GM12864 (cell line): ENCODE data around the gene SNX32.
A peak's percentile ranks its signal among the peaks of the same experiment; 100 is the strongest.

Experiments used
- DNase-seq: peaks from one replicate; pipeline ENCODE4 v3.0.0-alpha.2; 2011; ENCODE audit warnings: low read depth
- H3K4me3 ChIP-seq: 2 replicates; pipeline ENCODE4 v1.5.1; 2011; ENCODE audit warnings: mild to moderate bottlenecking, low read depth, low read length, control low read depth
- CTCF ChIP-seq: IDR thresholded peaks from 2 replicates; pipeline ENCODE4 v1.5.1; 2011; ENCODE audit warnings: low read depth, mild to moderate bottlenecking, moderate library complexity, low read length, control low read depth, inconsistent platforms; ENCODE audit errors: missing control alignments

SNX32 gene

GRCh38 chr11:65801153-65801987 is 32.4 kb upstream of the SNX32 start:
- TF ChIP-seq CTCF, result no peak
- no peak for DNase-seq

GRCh38 chr11:65802841-65803240 is 30.9 kb upstream of the SNX32 start:
- DNase-seq, result peak; percentile 82
- no peak for TF ChIP-seq CTCF
- no peak overlapping the region for H3K4me3 ChIP-seq

More at GRCh38 chr11:65801153-65801987, 32.4 kb upstream of the SNX32 start:
- H3K4me3 ChIP-seq, result no peak overlapping the region

GRCh38 chr11:65803797-65804492 is 29.8 kb upstream of the SNX32 start:
- H3K4me3 ChIP-seq, result no peak overlapping the region
- TF ChIP-seq CTCF, result no peak
- DNase-seq, result no peak

GRCh38 chr11:65806979-65807378 is 26.8 kb upstream of the SNX32 start:
- DNase-seq, result no peak
- no peak overlapping the region for H3K4me3 ChIP-seq
- TF ChIP-seq CTCF, result no peak

GRCh38 chr11:65808744-65809341 is 24.9 kb upstream of the SNX32 start:
- no peak for DNase-seq
- no peak overlapping the region for H3K4me3 ChIP-seq
- TF ChIP-seq CTCF, result no peak

GRCh38 chr11:65809496-65809895 is 24.3 kb upstream of the SNX32 start:
- H3K4me3 ChIP-seq, result no peak overlapping the region
- no peak for TF ChIP-seq CTCF
- DNase-seq, result no peak
